K562 (cell line): Measurements from ENCODE around the gene C4A. TPM values are rescaled to one million over a fixed set of nuclear protein-coding genes. Genes with fewer than 3 reads are reported as not detected.
A peak's percentile ranks its signal among the peaks of the same experiment; 100 is the strongest.

Experiments used
- ATAC-seq: fragments of 200-7000 bp; cut with Tn5 transposase; 3 replicates; pipeline ENCODE4 v1.9.1; 2020; ENCODE audit warnings: moderate library complexity
- BruUV-seq: library from RNA; stranded (reverse); fragments of 400-500 nt; replicated peaks from 2 replicates; lab custom pipeline; 2021; lab: Mats Ljungman, UMichigan
- CTCF ChIA-PET: fragments of 300-600 bp; formaldehyde crosslinking; extraction: SDS; loops from one replicate; lab custom pipeline; 2021; ENCODE audit warnings: low intra/inter-chr PET ratio; lab: Yijun Ruan, JAX
- POLR2A ChIA-PET: fragments of 300-600, 350-650 bp; sonication (Branson Sonifier 250); formaldehyde crosslinking; extraction: SDS; loops from one replicate; lab custom pipeline; 2021; ENCODE audit warnings: antibody characterized with exemption, inconsistent platforms; lab: Yijun Ruan, JAX
- DNase-seq, 4 experiments: peaks; one replicate each; pipeline versions ENCODE4 v3.0.0 to v3.0.0-alpha.2; 2011 to 2018; ENCODE audit warnings: low spot score in 3 of 4, mixed read lengths in 3 of 4; ENCODE audit errors: extremely low read depth in 1 of 4
- FAIRE-seq: peaks from 2 replicates; lab custom pipeline; 2011; peaks lifted over from hg19 to GRCh38; lab: Jason Lieb, UNC
- H2AFZ ChIP-seq: 2 replicates; pipeline ENCODE4 v1.6.0; 2011; ENCODE audit warnings: low read depth, low read length, control low read depth, inconsistent platforms
- H3K27ac ChIP-seq: fragments of 200-600 bp; 3 replicates; pipeline ENCODE4 v1.8.0; 2011; ENCODE audit warnings: low read depth, mild to moderate bottlenecking, control low read depth, inconsistent platforms, low read length, moderate library complexity, mixed read lengths; ENCODE audit errors: extremely low read depth
- H3K27me3 ChIP-seq, 2 experiments: fragments of 300-600 bp in 1 of 2; 2 replicates in 1 of 2; 3 replicates in 1 of 2; pipeline versions ENCODE4 v1.6.0 to v1.8.0; 2011; ENCODE audit warnings: inconsistent platforms in 2 of 2, low read length in 2 of 2, mild to moderate bottlenecking in 1 of 2, mixed read lengths in 1 of 2, moderate library complexity in 1 of 2; ENCODE audit not compliant: control insufficient read depth in 2 of 2, insufficient read depth in 2 of 2
- H3K36me3 ChIP-seq: fragments of 300-600 bp; 3 replicates; pipeline ENCODE4 v1.8.0; 2011; ENCODE audit warnings: mild to moderate bottlenecking, low read length, inconsistent platforms; ENCODE audit not compliant: control insufficient read depth, insufficient read depth
- H3K4me1 ChIP-seq, 2 experiments: fragments of 200-600 bp in 1 of 2; replicated peaks in 1 of 2; 2 replicates in 1 of 2; 3 replicates in 1 of 2; pipeline versions ENCODE4 v1.5.1 to v1.8.0; 2011; ENCODE audit warnings: inconsistent platforms in 2 of 2, low read length in 2 of 2, mild to moderate bottlenecking in 1 of 2, mixed read lengths in 1 of 2, moderate library complexity in 1 of 2; ENCODE audit not compliant: control insufficient read depth in 2 of 2, insufficient read depth in 2 of 2
- H3K4me2 ChIP-seq: 2 replicates; pipeline ENCODE4 v1.6.1; 2011; ENCODE audit warnings: low read length, control low read depth, inconsistent platforms, mixed read lengths; ENCODE audit not compliant: insufficient read depth
- H3K4me3 ChIP-seq: fragments of 200-600 bp; sonication (generic), shearing (Covaris generic); 2 replicates; pipeline ENCODE4 v1.5.1; 2016; ENCODE audit warnings: control low read depth, inconsistent platforms
- H3K79me2 ChIP-seq: fragments of 200-600 bp; 3 replicates; pipeline ENCODE4 v1.8.0; 2011; ENCODE audit warnings: low read length, inconsistent platforms; ENCODE audit not compliant: control insufficient read depth, insufficient read depth
- H3K9ac ChIP-seq, 2 experiments: 2 replicates each; pipeline versions ENCODE4 v1.6.0 to v1.6.1; 2011; ENCODE audit warnings: low read depth in 2 of 2, low read length in 2 of 2, control low read depth in 1 of 2, inconsistent platforms in 1 of 2, mild to moderate bottlenecking in 1 of 2, mixed read lengths in 1 of 2; ENCODE audit not compliant: insufficient read depth in 1 of 2
- H3K9me1 ChIP-seq: one replicate; pipeline ENCODE4 v1.6.0; 2011; ENCODE audit warnings: inconsistent platforms, mild to moderate bottlenecking, low read length, moderate library complexity; ENCODE audit not compliant: control insufficient read depth, insufficient read depth
- H3K9me3 ChIP-seq: replicated peaks from 2 replicates; pipeline ENCODE4 v1.5.1; 2011; ENCODE audit warnings: low read depth, low read length, inconsistent platforms; ENCODE audit not compliant: control insufficient read depth, insufficient read depth
- H4K20me1 ChIP-seq: replicated peaks from 2 replicates; pipeline ENCODE4 v1.6.1; 2011; ENCODE audit warnings: low read length, inconsistent platforms, mixed read lengths; ENCODE audit not compliant: control insufficient read depth, insufficient read depth
- ESRRB ChIP-seq: fragments of 250-450 bp; sonication (Bioruptor Pico); IDR thresholded peaks from 2 replicates; pipeline ENCODE4 v1.5.0; 2020; ENCODE audit warnings: mild to moderate bottlenecking, moderate library complexity, borderline replicate concordance
- KLF6 ChIP-seq: fragments of 250-450 bp; sonication (Bioruptor Pico); IDR thresholded peaks from 2 replicates; pipeline ENCODE4 v1.4.0; 2020; ENCODE audit warnings: mild to moderate bottlenecking, moderate library complexity, borderline replicate concordance
- MEF2A ChIP-seq: IDR thresholded peaks from 2 replicates; pipeline ENCODE4 v1.6.1; 2011; ENCODE audit warnings: low read depth, mild to moderate bottlenecking, low read length, moderate library complexity; ENCODE audit not compliant: control insufficient read depth
- NBN ChIP-seq: fragments of 450-650 bp; IDR thresholded peaks from 2 replicates; pipeline ENCODE4 v1.6.1; 2016; ENCODE audit warnings: low read depth, mild to moderate bottlenecking
- RNF2 ChIP-seq: sonication (generic); IDR thresholded peaks from 2 replicates; pipeline ENCODE4 v1.6.1; 2016
- SIN3A ChIP-seq, 2 experiments: fragments of 150-350 bp in 1 of 2; IDR thresholded peaks; 2 replicates each; pipeline ENCODE4 v1.6.1; 2011 to 2016; ENCODE audit warnings: borderline replicate concordance in 2 of 2, low read depth in 2 of 2, low read length in 2 of 2, mild to moderate bottlenecking in 2 of 2, moderate library complexity in 2 of 2; ENCODE audit not compliant: control insufficient read depth in 1 of 2
- SLC30A9 ChIP-seq: fragments of 250-450 bp; sonication (Bioruptor Pico); IDR thresholded peaks from 2 replicates; pipeline ENCODE4 v1.8.0; 2022; ENCODE audit warnings: mild to moderate bottlenecking, moderate library complexity
- SMARCE1 ChIP-seq: fragments of 450-650 bp; IDR thresholded peaks from 2 replicates; pipeline ENCODE4 v1.7.1; 2016; ENCODE audit warnings: mild to moderate bottlenecking
- YY1 ChIP-seq, 3 experiments: IDR thresholded peaks; 2 replicates each; pipeline ENCODE4 v1.6.1; 2011; ENCODE audit warnings: low read length in 2 of 3, mild to moderate bottlenecking in 2 of 3, moderate library complexity in 2 of 3, borderline replicate concordance in 1 of 3, control low read depth in 1 of 3, low read depth in 1 of 3; ENCODE audit not compliant: insufficient read depth in 3 of 3, insufficient replicate concordance in 2 of 3, control insufficient read depth in 1 of 3, insufficient read length in 1 of 3; ENCODE audit errors: extremely low read depth in 1 of 3
- ZNF146 ChIP-seq: IDR thresholded peaks from one replicate; pipeline ENCODE4 v1.6.1; 2018; ENCODE audit warnings: missing compliant biosample characterization; ENCODE audit not compliant: unreplicated experiment
- WGBS: fragments of 100-300 bp; shearing (Covaris generic); methylation state at CpG from one replicate; pipeline ENCODE4 v1.1.6; 2016; ENCODE audit warnings: low coverage, mixed read lengths; ENCODE audit not compliant: insufficient coverage; ENCODE audit errors: missing lambda C conversion rate; 5-methylcytosine and 5-hydroxymethylcytosine counted together
- in situ Hi-C: fragments of 300-500 bp; cut with MboI; formaldehyde crosslinking; loops from 4 replicates; pipeline ENCODE4 v1.15.0; 2018; ENCODE audit warnings: inconsistent platforms, mixed read lengths
- intact Hi-C: fragments of 100-400 bp; cut with micrococcal nuclease; formaldehyde crosslinking; loops from 2 replicates; pipeline ENCODE4 v1.14.2; 2022
- polyA plus RNA-seq, 8 experiments: library from polyadenylated mRNA; depleted of rRNA in 4 of 8; stranded (reverse) in 5 of 8; unstranded in 3 of 8; fragments of >200 nt; fragmentation: Nextera tagmentation in 2 of 8; fragmentation: Illumina TruSeq in 1 of 8; extraction: Ambion mirVana in 2 of 8; extraction: Trizol in 1 of 8; gene quantifications; 2 replicates each; pipeline versions ENCODE4 v1.2.1 to v1.2.3, GENCODE V29; 2011 to 2014; ENCODE audit warnings: inconsistent platforms in 1 of 8, missing spikeins in 1 of 8
- total RNA-seq, 7 experiments: library from RNA; depleted of rRNA in 6 of 7; stranded (reverse); fragments of >200 nt in 6 of 7; fragmentation: Illumina TruSeq in 2 of 7; extraction: Trizol in 2 of 7; gene quantifications; 2 replicates each; pipeline versions ENCODE4 v1.2.1 to v1.2.3, GENCODE V29; 2011 to 2021; ENCODE audit warnings: low replicate concordance in 1 of 7
- TF ChIP-seq, protein P1 (sequence below): IDR thresholded peaks from 2 replicates; pipeline ENCODE4 v1.6.1; 2016; ENCODE audit warnings: missing genetic modification characterization, missing compliant biosample characterization
- TF ChIP-seq, protein P2 (sequence below), 2 experiments: fragments of 450-650 bp; conservative IDR thresholded peaks; 2 replicates each; pipeline ENCODE4 v1.6.1; 2017; ENCODE audit warnings: mild to moderate bottlenecking in 2 of 2, moderate library complexity in 2 of 2

C4A gene
- total and polyA plus RNA-seq, 9 of the 15 experiments (the other 6 are each of a cell fraction or from before 2014, with no cell fraction given), result 0.27 to 7.6 (median 5.0) TPM

GRCh38 chr6:31971279-31971992 is 10.4 kb upstream of the C4A start (continued):
- TF ChIP-seq YY1 (IDR thresholded peaks at IDR 0.05; ENCODE audit: borderline replicate concordance in 1 of 3, control insufficient read depth in 1 of 3, extremely low read depth in 1 of 3, insufficient read depth in 3 of 3, insufficient read length in 1 of 3, insufficient replicate concordance in 2 of 3, low read depth in 1 of 3, low read length in 2 of 3) (no peak), SLC30A9 (CRISPR knock-in tag) (no peak), ESRRB (no peak), NBN (no peak), ZNF146 (CRISPR knock-in tag) (no peak), SMARCE1 (no peak; the same call in 1 of the 2 replicates), MEF2A (no peak), RNF2 (no peak)

DNA sequence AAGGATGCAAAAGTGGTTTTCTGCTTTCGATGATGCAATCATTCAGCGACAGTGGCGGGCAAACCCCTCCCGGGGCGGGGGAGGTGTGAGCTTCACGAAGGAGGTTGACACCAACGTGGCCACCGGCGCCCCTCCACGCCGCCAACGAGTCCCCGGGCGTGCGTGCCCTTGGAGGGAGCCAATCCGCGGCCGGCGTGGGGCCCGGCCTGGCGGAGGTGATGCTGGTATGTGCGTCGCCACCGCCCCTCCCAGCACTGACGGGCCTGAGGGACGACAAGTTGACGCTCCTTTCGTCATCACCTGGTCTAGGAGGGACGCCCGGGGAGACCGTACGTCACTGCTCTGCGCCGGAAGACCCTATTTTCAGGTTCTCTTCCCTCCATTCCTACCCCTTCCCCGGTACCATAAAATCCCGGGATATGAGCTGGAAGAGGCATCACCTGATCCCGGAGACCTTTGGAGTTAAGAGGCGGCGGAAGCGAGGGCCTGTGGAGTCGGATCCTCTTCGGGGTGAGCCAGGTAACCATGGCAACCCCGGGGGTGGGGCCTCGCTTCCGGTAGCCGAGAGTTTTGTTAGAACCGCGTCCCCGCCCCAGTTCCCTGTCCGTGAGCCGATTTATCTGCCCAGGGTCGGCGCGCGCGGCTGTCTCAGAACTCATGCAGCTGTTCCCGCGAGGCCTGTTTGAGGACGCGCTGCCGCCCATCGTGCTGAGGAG is 9.7 kb upstream of the C4A start, which contains the start of gene DXO:
Gene DXO, minus strand, starts transcription at position 146 of the 716 bp plus-strand sequence. CDS start 463 bp downstream, outside the sequence.
- CTCF ChIA-PET, result no interaction called here
- H3K36me3 ChIP-seq, result peaks cover 48% of the 10 kb centered on the region
- ATAC-seq (peak; percentile 84), FAIRE-seq (peak; percentile 92), DNase-seq (peak; percentile 98 to 99 (median 98))
- H3K27me3 ChIP-seq, result no peaks in the 10 kb centered on the region
- intact Hi-C loops (loop anchor here (1.0 to 10.0 kb wide), 2 partner anchors 13 to 237 kb away; partner anchors contain the start of genes CLIC1 and SKIC2), in situ Hi-C loops (loop anchor here (5.0 kb wide), 1 partner anchor 45 kb away; no protein-coding TSS in a partner anchor)
- POLR2A ChIA-PET, result interaction anchor here (0.6 to 5.8 kb wide), 15 partner anchors 9 to 423 kb away, joined by 3 to 74 read pairs (median 4); partner anchors contain the start of genes C6orf47, CFB, FKBPL and NELFE
- H2AFZ ChIP-seq, result peak within 1 kb of the TSS; percentile 93
- peak within 1 kb of the TSS; percentile 84 for H3K27ac ChIP-seq
- under 1% methylated on average over 62 of the region's 62 CpGs for WGBS
- H3K4me3 ChIP-seq, result peak within 1 kb of the TSS; percentile 56
- BruUV-seq, result no TSS peak
- H3K79me2 ChIP-seq, result peaks cover 48% of the 10 kb centered on the region
- no peaks in the 10 kb centered on the region for H4K20me1 ChIP-seq
- H3K9me1 ChIP-seq, result no peaks in the 10 kb centered on the region
- H3K4me1 ChIP-seq, result peaks cover 56 to 65% of the 10 kb centered on the region in 2 experiments; a peak in 4 of 5 replicates
- H3K4me2 ChIP-seq, result peak within 1 kb of the TSS; percentile 99
- no peaks in the 10 kb centered on the region for H3K9me3 ChIP-seq
- peak within 1 kb of the TSS; percentile 90 to 96 for H3K9ac ChIP-seq
- TF ChIP-seq SIN3A (IDR thresholded peaks at IDR 0.05; ENCODE audit: borderline replicate concordance in 2 of 2, control insufficient read depth in 1 of 2, low read depth in 2 of 2, low read length in 2 of 2) (peak; percentile 70 to 99; a peak in 3 of 4 replicates), KLF6 (peak; percentile 51)
- TF ChIP-seq, protein P1, sequence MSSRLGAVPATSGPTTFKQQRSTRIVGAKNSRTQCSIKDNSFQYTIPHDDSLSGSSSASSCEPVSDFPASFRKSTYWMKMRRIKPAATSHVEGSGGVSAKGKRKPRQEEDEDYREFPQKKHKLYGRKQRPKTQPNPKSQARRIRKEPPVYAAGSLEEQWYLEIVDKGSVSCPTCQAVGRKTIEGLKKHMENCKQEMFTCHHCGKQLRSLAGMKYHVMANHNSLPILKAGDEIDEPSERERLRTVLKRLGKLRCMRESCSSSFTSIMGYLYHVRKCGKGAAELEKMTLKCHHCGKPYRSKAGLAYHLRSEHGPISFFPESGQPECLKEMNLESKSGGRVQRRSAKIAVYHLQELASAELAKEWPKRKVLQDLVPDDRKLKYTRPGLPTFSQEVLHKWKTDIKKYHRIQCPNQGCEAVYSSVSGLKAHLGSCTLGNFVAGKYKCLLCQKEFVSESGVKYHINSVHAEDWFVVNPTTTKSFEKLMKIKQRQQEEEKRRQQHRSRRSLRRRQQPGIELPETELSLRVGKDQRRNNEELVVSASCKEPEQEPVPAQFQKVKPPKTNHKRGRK, result no peak
- TF ChIP-seq, protein P2, sequence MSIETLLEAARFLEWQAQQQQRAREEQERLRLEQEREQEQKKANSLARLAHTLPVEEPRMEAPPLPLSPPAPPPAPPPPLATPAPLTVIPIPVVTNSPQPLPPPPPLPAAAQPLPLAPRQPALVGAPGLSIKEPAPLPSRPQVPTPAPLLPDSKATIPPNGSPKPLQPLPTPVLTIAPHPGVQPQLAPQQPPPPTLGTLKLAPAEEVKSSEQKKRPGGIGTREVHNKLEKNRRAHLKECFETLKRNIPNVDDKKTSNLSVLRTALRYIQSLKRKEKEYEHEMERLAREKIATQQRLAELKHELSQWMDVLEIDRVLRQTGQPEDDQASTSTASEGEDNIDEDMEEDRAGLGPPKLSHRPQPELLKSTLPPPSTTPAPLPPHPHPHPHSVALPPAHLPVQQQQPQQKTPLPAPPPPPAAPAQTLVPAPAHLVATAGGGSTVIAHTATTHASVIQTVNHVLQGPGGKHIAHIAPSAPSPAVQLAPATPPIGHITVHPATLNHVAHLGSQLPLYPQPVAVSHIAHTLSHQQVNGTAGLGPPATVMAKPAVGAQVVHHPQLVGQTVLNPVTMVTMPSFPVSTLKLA (conservative IDR thresholded peaks at IDR 0.05), result peak; percentile 95 to 98
